Measurements from ENCODE around the gene ZNF609.

ZNF609 gene

GRCh38 chr15:64444836-64445235, 15.5 kb upstream of the ZNF609 start:
- TF ChIP-seq SUZ12 (IDR thresholded peaks at IDR 0.05; ENCODE audit: extremely low read depth, insufficient read depth, insufficient read length): no peak
- TF ChIP-seq YY1 (IDR thresholded peaks at IDR 0.05; ENCODE audit: insufficient read depth, insufficient read length): no peak
- TF ChIP-seq ZNF274 (IDR thresholded peaks at IDR 0.05; ENCODE audit: low read depth, low read length): no peak
- no peaks in the 10 kb centered on the region for H3K4me1 ChIP-seq (ENCODE audit: insufficient read depth, insufficient read length)
- H3K9ac ChIP-seq (ENCODE audit: insufficient read length, low read depth): no peak overlapping the region
- no peak overlapping the region for H3K4me3 ChIP-seq (ENCODE audit: insufficient read length, low read depth)
- H3K27me3 ChIP-seq (ENCODE audit: insufficient read depth, insufficient read length): no peaks in the 10 kb centered on the region
- H3K36me3 ChIP-seq (ENCODE audit: insufficient read depth, insufficient read length, low read length): peaks cover 29% of the 10 kb centered on the region
- DNase-seq (ENCODE audit: low read depth, low spot score): no peak
- H3K9me3 ChIP-seq (ENCODE audit: insufficient read depth, low read length): no peaks in the 10 kb centered on the region

- no peak overlapping the region for H3K4me3 ChIP-seq (ENCODE audit: insufficient read length, low read depth)
- H3K4me1 ChIP-seq (ENCODE audit: insufficient read depth, insufficient read length): no peaks in the 10 kb centered on the region
- no peaks in the 10 kb centered on the region for H3K9me3 ChIP-seq (ENCODE audit: insufficient read depth, low read length)
- DNase-seq (ENCODE audit: low read depth, low spot score): no peak
- H3K27me3 ChIP-seq (ENCODE audit: insufficient read depth, insufficient read length): no peaks in the 10 kb centered on the region
- no peak for TF ChIP-seq YY1 (IDR thresholded peaks at IDR 0.05; ENCODE audit: insufficient read depth, insufficient read length)
- no peak overlapping the region for H3K9ac ChIP-seq (ENCODE audit: insufficient read length, low read depth)
- peaks cover 34% of the 10 kb centered on the region for H3K36me3 ChIP-seq (ENCODE audit: insufficient read depth, insufficient read length, low read length)
Measured at GRCh38 chr15:64447536-64448315, 12.7 kb upstream of the ZNF609 start.

- Histone ChIP-seq H3K27me3 (ENCODE audit: insufficient read depth, insufficient read length) (no peaks in the 10 kb centered on the region), H3K36me3 (ENCODE audit: insufficient read depth, insufficient read length, low read length) (peaks cover 30% of the 10 kb centered on the region), H3K4me1 (ENCODE audit: insufficient read depth, insufficient read length) (no peaks in the 10 kb centered on the region), H3K4me3 (ENCODE audit: insufficient read length, low read depth) (no peak overlapping the region), H3K9me3 (ENCODE audit: insufficient read depth, low read length) (no peaks in the 10 kb centered on the region), H3K9ac (ENCODE audit: insufficient read length, low read depth) (no peak overlapping the region)
- DNase-seq (ENCODE audit: low read depth, low spot score): no peak
- TF ChIP-seq YY1 (IDR thresholded peaks at IDR 0.05; ENCODE audit: insufficient read depth, insufficient read length) (no peak), SUZ12 (IDR thresholded peaks at IDR 0.05; ENCODE audit: extremely low read depth, insufficient read depth, insufficient read length) (no peak), ZNF274 (IDR thresholded peaks at IDR 0.05; ENCODE audit: low read depth, low read length) (no peak)
Measured at GRCh38 chr15:64452988-64453688, 7.2 kb upstream of the ZNF609 start.

GRCh38 chr15:64453689-64454037, 6.7 kb upstream of the ZNF609 start:
- Histone ChIP-seq H3K36me3 (ENCODE audit: insufficient read depth, insufficient read length, low read length) (peaks cover 25% of the 10 kb centered on the region), H3K4me3 (ENCODE audit: insufficient read length, low read depth) (no peak overlapping the region), H3K9ac (ENCODE audit: insufficient read length, low read depth) (no peak overlapping the region), H3K4me1 (ENCODE audit: insufficient read depth, insufficient read length) (no peaks in the 10 kb centered on the region), H3K27me3 (ENCODE audit: insufficient read depth, insufficient read length) (no peaks in the 10 kb centered on the region), H3K9me3 (ENCODE audit: insufficient read depth, low read length) (no peaks in the 10 kb centered on the region)
- DNase-seq (ENCODE audit: low read depth, low spot score): no peak
- TF ChIP-seq YY1 (IDR thresholded peaks at IDR 0.05; ENCODE audit: insufficient read depth, insufficient read length) (no peak), ZNF274 (IDR thresholded peaks at IDR 0.05; ENCODE audit: low read depth, low read length) (no peak), SUZ12 (IDR thresholded peaks at IDR 0.05; ENCODE audit: extremely low read depth, insufficient read depth, insufficient read length) (no peak)

- no peak for TF ChIP-seq ZNF274 (IDR thresholded peaks at IDR 0.05; ENCODE audit: low read depth, low read length)
- no peak for TF ChIP-seq YY1 (IDR thresholded peaks at IDR 0.05; ENCODE audit: insufficient read depth, insufficient read length)
- TF ChIP-seq SUZ12 (IDR thresholded peaks at IDR 0.05; ENCODE audit: extremely low read depth, insufficient read depth, insufficient read length): no peak
- Histone ChIP-seq H3K27me3 (ENCODE audit: insufficient read depth, insufficient read length) (no peaks in the 10 kb centered on the region), H3K9me3 (ENCODE audit: insufficient read depth, low read length) (no peaks in the 10 kb centered on the region), H3K9ac (ENCODE audit: insufficient read length, low read depth) (no peak overlapping the region), H3K4me1 (ENCODE audit: insufficient read depth, insufficient read length) (no peaks in the 10 kb centered on the region), H3K4me3 (ENCODE audit: insufficient read length, low read depth) (no peak overlapping the region), H3K36me3 (ENCODE audit: insufficient read depth, insufficient read length, low read length) (peaks cover 23% of the 10 kb centered on the region)
- DNase-seq (ENCODE audit: low read depth, low spot score): no peak
Measured at GRCh38 chr15:64454282-64454681, 6.1 kb upstream of the ZNF609 start.

GRCh38 chr15:64455961-64456371, 4.4 kb upstream of the ZNF609 start:
- TF ChIP-seq YY1 (IDR thresholded peaks at IDR 0.05; ENCODE audit: insufficient read depth, insufficient read length) (no peak), ZNF274 (IDR thresholded peaks at IDR 0.05; ENCODE audit: low read depth, low read length) (no peak), SUZ12 (IDR thresholded peaks at IDR 0.05; ENCODE audit: extremely low read depth, insufficient read depth, insufficient read length) (no peak)
- no peaks in the 10 kb centered on the region for H3K9me3 ChIP-seq (ENCODE audit: insufficient read depth, low read length)
- H3K9ac ChIP-seq (ENCODE audit: insufficient read length, low read depth): no peak overlapping the region

GRCh38 chr15:64456634-64457108, 3.7 kb upstream of the ZNF609 start:
- H3K9ac ChIP-seq (ENCODE audit: insufficient read length, low read depth): no peak overlapping the region
- H3K9me3 ChIP-seq (ENCODE audit: insufficient read depth, low read length): no peaks in the 10 kb centered on the region
- TF ChIP-seq YY1 (IDR thresholded peaks at IDR 0.05; ENCODE audit: insufficient read depth, insufficient read length): no peak
- TF ChIP-seq ZNF274 (IDR thresholded peaks at IDR 0.05; ENCODE audit: low read depth, low read length): no peak
- TF ChIP-seq SUZ12 (IDR thresholded peaks at IDR 0.05; ENCODE audit: extremely low read depth, insufficient read depth, insufficient read length): no peak
- no peak for DNase-seq (ENCODE audit: low read depth, low spot score)
- peaks cover 12% of the 10 kb centered on the region for H3K36me3 ChIP-seq (ENCODE audit: insufficient read depth, insufficient read length, low read length)
- no peak overlapping the region for H3K4me3 ChIP-seq (ENCODE audit: insufficient read length, low read depth)
- H3K27me3 ChIP-seq (ENCODE audit: insufficient read depth, insufficient read length): no peaks in the 10 kb centered on the region
- no peaks in the 10 kb centered on the region for H3K4me1 ChIP-seq (ENCODE audit: insufficient read depth, insufficient read length)

More at GRCh38 chr15:64455961-64456371, 4.4 kb upstream of the ZNF609 start:
- Histone ChIP-seq H3K36me3 (ENCODE audit: insufficient read depth, insufficient read length, low read length) (peaks cover 12% of the 10 kb centered on the region), H3K4me3 (ENCODE audit: insufficient read length, low read depth) (no peak overlapping the region), H3K27me3 (ENCODE audit: insufficient read depth, insufficient read length) (no peaks in the 10 kb centered on the region), H3K4me1 (ENCODE audit: insufficient read depth, insufficient read length) (no peaks in the 10 kb centered on the region)
- DNase-seq (ENCODE audit: low read depth, low spot score): no peak
